Raji (cell line): Measurements from ENCODE around the gene SMR3A.

ENCODE experiments used
- POLR2A ChIP-seq: IDR thresholded peaks from 2 replicates; pipeline ENCODE4 v1.6.1; 2011; ENCODE audit warnings: low read depth, low read length, control low read depth; ENCODE audit not compliant: insufficient read depth

SMR3A gene

DNA sequence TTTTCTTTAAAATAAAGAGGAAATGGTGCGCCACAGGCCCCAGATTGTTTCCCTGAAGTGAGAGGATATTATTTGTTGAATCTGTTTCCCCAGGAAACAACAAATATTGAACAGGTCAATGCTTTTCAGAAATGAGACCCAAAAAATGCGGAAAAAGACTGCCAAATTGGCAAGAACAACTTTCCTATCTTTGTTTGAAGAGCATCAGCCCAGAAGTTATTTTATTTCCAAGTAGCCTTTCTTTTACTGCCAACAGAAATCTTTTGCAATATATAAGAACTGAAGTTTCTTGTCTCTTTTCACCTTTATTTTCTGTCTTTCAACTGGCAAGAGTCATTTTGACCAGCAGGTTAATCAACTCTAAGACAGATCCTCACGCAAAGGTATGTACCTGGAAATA is at the start of gene SMR3A:
SMR3A (plus strand) TSS at position 301 of the 400 bp plus-strand sequence. CDS start 1,356 bp downstream, outside the sequence.
- no peak for TF ChIP-seq POLR2A

GRCh38 chr4:70313736-70314135 is 46.8 kb upstream of the SMR3A start:
- no peak for TF ChIP-seq POLR2A

DNA sequence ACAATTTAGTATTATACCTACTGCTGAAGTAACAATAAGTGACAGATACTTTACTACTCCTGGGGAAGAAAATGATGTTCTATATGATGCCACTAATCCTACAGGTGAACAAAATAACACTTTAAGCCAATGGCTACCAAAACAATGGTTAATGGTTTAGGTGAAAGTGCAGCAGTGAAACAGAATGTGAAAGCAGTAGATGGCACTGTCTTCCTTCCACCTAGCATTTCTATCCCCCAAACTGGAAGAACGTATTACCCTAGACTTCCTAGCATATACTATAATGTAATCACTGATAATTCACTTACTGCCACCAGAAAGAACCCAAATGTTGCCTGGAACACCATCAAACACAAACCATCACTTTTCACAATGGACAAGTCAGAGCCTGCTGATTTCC is 44.6 kb upstream of the SMR3A start:
- no peak for TF ChIP-seq POLR2A

DNA sequence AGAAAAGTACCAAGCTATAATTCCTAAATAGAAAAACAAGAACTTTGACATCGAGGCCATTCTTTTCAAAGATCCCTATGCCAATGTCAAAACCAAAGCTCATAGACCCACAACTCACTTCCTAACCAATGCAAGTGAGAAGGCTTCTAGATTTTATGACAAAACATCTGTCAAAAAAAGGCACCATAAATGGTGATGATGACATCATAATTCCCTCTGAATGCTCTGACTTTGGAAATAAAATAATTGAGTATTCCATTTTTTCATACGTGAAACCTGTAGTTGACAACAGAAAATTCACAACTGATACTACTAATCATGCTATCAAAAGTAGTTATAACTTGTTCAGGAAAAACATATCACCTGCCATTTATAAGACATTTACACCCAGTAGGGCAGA is 34.5 kb upstream of the SMR3A start:
- TF ChIP-seq POLR2A = no peak

DNA sequence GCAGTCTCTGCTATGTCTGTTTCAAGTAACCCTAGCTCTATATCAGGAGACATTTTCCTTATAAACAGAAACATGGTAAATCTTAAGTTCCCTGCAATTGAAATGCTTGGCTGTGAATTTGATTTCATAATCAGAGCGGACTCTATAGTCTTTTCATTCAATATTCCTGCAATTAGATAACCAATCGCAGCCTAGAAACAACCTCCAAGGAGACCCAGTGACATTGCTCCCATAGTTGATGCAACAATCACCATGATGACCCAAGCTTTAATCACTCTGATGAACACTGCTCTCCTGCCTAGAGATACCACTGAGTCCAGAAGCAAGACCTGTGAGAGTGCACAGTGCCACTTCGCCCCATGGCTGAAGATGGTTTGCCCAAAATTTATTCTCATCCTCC is 25.9 kb upstream of the SMR3A start, which contains the start of gene CABS1:
CABS1 (plus strand) TSS at position 301 of the 400 bp plus-strand sequence; CDS start at position 360, 59 bp downstream.
- TF ChIP-seq POLR2A = no peak

DNA sequence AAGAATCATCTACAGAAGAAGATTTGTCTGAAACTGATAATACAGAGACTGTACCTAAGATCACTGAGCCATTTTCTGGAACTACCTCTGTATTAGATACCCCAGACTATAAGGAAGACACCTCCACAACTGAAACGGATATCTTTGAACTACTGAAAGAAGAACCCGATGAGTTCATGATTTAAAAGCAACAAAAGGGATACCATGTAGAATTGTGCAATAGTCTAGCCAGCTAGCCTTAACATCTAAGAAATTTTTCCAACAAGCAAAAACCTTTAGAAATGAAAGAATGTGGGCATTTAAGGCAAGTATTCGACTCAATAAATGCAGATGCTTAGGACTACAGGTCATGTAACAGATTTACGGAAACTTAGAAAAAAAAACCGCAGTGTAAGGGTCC is 24.5 kb upstream of the SMR3A start:
- no peak for TF ChIP-seq POLR2A

DNA sequence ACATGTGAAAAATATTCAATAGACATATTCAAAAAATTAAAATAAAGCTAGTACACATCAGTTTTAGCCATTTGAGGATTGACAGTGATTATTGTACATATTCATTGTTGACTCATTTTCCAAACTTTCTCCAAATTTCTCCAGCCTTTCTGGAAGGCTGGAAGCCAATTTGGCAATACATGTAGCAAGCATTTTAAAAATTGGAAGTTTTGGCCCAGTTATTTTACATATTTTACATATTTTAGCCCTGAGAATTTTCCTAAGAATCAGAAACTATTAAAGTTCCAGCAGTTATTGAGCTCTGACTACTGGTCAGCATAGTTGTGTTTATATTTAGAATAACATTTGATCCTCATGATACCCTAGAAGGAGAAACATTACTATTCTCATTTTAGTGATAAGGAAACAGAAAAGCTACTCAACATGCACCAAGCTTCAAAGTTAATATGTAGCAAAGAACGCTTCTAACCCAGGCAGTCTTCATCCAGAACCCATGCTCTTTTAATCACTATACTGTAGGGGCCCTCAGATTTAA is 22.6 kb upstream of the SMR3A start:
- TF ChIP-seq POLR2A = no peak

GRCh38 chr4:70356185-70356584 is 4.4 kb upstream of the SMR3A start:
- no peak for TF ChIP-seq POLR2A

GRCh38 chr4:70359115-70359661 is 1.4 kb upstream of the SMR3A start:
- no peak for TF ChIP-seq POLR2A

DNA sequence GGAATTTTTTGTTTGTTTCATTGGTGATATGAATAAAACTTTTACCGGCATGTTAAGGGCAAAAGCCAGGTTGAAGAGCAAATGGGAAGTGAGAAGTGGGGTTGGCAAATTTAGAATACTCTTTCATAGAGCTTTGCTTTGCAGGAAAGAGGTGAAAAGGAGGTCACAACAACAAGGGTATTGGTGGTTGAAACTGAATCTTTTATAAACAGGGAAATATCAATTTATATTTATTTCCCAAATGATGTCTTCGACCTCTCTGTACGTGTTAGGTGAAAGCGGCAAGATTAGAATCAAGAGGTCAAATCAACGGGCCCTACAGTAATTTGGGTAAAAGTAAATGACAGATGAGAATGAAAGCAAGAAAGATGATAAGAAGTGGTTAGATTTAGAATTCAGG is 3.4 kb downstream of the SMR3A start:
- no peak for TF ChIP-seq POLR2A

DNA sequence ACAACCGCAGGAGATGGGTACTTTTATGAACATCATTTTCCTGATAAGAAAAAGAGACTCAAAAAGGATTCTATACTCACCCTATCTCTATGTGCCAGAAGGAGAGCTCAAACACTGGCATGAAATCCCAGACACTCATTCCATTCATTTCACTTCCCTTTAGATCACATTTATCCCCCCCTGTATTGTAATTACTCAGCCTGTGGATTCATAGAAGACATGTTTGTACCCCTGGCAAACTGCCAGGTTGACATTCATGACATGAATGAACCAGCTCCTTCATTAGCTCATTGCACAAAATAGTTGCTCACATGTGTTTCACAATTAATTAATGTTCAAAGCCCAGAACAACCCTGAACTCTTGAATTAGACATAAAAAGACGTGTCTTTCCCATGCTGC is 4.9 kb downstream of the SMR3A start:
- no peak for TF ChIP-seq POLR2A

DNA sequence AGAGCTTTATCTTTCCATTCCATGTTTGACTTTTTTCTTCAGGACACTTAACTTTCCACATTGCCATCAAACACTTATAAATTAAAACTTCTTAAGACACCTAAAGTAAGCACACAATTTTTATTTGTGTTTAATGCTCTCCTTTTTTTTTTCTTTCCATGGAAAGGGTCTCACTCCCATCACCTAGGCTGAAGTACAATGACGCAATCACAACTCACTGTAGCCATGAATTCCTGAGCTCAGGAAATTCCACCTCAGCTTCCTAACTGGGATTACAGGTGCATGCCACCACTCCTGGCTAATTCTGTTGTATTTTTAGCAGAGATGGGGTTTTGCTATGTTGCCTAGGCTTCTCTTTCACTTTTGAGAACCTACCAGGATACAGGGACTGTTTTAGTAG is 7.3 kb downstream of the SMR3A start:
- no peak for TF ChIP-seq POLR2A

GRCh38 chr4:70371987-70372386 is 11.4 kb downstream of the SMR3A start:
- no peak for TF ChIP-seq POLR2A

GRCh38 chr4:70372760-70373159 is 12.2 kb downstream of the SMR3A start:
- no peak for TF ChIP-seq POLR2A

DNA sequence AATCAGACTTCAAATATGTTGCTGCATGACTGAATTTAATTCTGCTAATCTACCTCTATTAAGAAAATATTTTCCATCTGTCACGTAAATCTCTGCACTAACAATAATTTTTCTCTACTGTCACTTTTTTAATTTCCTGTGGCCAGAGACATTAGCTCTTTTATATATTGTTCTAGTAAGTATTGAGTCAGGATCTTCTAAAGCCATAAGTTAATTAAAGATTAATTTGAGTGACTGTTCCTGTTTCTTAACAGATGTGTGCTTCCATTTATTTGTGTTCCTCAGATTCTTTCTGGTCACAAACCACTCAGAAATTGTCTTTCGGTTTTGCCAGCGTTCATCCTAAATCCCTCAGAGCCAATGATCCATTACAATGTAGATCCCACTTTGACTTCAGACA is 20.0 kb downstream of the SMR3A start:
- no peak for TF ChIP-seq POLR2A

- no peak for TF ChIP-seq POLR2A
Measured at GRCh38 chr4:70382691-70383181, 22.2 kb downstream of the SMR3A start, which contains the start of gene SMR3B. TSS of gene SMR3B (plus strand) at chr4:70383131. CDS start at chr4:70384511, 1,380 bp downstream.

DNA sequence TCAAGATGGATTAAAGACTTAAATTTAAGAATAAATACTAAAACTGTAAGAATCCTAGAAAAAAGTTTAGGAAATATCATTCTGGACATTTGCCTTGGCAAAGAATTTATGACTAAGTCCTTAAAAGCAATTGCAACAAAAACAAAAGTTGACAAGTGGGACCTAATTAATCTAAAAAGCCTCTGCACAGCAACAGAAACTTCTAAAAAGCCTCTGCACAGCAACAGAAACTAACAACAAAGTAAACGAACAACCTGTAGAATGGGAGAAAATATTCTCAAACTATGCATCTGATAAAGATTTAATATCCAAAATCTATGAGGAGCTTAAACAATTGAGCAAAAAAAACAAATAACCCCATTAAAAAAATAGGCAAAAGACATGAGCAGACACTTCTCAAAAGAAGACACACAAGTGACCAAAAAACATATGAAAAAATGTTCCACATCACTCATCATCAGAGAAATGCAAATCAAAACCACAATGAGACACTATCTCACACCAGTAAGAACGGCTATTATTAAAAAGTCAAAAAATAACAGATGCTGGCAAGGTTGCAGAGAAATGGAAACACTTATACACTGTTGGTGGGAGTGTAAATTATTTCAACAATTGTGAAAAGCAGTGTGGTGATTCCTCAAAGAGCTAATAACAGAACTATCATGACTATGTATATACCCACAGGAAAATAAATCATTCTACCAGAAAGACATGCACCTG is 31.7 kb downstream of the SMR3A start:
- no peak for TF ChIP-seq POLR2A

DNA sequence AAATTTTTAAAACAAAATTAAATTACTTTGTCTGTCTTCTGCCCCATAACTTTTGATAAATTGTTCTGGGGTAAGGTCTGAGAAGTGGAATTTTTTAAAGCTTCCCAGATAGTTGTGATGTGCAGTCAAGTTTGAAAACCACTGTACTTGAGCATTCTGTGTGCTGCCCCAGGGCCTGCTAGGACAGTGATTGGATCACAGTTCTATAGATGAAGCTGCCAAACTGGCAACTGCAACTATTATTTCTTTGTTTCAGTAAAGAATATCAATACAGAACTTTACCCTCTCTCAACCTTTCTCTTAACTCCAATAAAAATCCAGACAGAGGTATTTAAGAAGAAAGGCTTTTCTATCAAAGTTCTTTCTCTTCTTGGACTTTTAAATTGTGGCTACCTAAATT is 37.0 kb downstream of the SMR3A start, which contains the start of gene OPRPN:
OPRPN (plus strand) TSS at position 361 of the 400 bp plus-strand sequence. CDS start 1,346 bp downstream, outside the sequence.
- no peak for TF ChIP-seq POLR2A
